Activated CD4-positive, alpha-beta T cell treated with anti-CD3 and anti-CD28 coated beads, Interleukin-2, Interleukin-4, amounts not matched to agents 100 ng/mL and 50 ng/mL, durations not matched to agents 16 hours and 8 hours (primary cell): ENCODE measurements around the gene PERM1.
"Not testable (repeated sequence)": the region's sequence is repeated elsewhere in the genome, so short reads cannot be mapped to it uniquely, and the experiment has no call there.

Experiments used
- DNase-seq: peaks from one replicate; pipeline ENCODE4 v3.0.0-alpha.2; 2020; ENCODE audit warnings: low spot score

Gene PERM1

GRCh38 chr1:981955-982558 lies at the start of gene PERM1:
PERM1 (minus strand) TSS chr1:982093; CDS start chr1:981029, 1,064 bp downstream.
- DNase-seq, result no peak

- DNase-seq, result not testable (repeated sequence)
These were observed 49.2 kb upstream of the PERM1 start for GRCh38 chr1:1030867-1031658.

DNA sequence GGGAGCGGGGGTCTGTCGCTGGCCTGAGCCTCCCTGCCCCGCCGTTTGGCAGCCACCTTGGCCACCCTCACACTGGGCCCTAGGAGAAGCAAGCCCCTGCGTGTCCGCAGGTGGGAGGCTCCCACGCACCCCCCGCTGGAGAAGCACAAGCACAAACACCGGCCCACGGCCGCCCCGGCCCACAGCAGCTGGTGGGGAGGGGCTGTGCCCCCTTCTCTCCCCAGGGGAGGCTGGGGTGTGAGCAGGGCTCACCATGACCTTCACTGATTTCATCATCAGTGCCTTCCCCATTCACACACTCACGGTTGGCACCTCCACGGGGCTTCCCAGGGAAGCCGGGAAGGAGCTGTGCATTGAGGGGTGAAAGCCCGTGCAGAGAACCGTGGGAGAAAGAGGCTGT lies 45.9 kb upstream of the PERM1 start:
- DNase-seq, result no peak

DNA sequence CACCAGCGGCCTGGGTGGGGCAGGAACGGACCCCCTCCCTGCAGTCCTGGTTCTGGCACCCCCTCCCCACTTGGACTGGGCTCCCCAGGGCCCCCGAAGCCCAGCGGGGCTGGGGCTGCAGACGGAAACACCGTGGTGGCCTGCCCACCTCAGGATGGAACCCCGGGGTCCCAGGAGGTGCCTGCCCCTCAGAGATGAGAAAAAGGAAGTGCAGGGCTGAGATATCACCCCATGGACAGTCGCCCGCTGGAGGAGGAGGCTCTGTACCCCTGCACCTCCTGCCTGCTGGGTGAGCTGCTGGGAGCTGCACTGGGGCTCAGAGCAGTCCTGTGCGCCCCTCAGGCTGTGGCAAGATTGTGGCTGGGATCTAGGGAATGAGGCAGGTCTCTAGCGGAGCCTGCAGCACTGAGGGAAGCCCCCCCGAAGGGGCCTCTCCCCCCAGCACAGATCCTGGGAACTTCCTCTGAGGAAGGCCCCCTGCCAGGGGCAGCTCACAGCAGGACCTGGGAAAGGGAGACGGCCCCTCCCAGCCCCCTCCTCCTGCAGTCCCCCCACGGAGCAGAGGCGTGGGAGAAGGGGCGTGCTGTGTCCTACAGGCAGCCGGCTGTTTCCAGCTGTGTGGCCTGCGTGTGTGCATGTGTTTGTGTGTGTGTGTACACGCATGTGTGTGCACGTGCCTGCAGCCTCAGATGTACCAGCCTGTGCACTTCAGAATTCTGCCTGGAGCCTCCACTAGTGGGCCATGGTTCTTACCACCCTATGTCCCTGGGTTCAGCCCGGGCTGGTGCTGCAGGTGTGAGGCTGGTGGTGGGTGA lies 44.9 kb upstream of the PERM1 start:
- no peak for DNase-seq

GRCh38 chr1:1025730-1026129 lies 43.8 kb upstream of the PERM1 start:
- no peak for DNase-seq

GRCh38 chr1:1024771-1025699 lies 43.1 kb upstream of the PERM1 start:
- DNase-seq, result no peak

DNA sequence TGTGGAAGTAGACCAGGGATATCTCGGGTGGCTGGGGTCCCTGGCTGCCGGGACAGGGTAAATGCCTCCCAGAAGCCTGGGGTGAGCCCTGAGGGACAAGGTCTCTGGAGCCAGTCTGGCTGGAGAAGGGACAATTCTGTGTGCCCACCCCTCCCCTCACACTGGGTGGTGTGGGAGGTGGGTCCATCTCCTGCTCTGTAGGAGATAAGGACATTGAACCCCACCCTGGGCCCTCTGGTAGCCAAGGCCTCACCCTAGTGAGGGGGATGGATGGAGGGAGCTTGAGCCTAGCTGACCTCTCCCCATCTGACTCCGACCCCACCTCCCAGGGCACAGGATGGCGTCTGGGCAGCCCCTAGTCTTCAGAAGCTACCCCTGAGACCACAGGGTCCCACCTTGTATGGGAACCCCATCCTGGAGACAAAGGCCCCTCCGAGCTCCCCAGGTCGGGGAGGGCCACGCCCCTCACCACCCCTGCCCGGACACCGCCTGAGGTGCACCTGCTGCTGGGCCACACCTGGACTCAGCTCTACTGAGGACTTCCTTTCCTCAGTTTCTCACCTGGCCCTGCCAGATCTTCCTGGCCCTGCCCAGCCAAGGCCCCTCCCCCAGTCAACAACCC lies 42.4 kb upstream of the PERM1 start:
- DNase-seq, result no peak

DNA sequence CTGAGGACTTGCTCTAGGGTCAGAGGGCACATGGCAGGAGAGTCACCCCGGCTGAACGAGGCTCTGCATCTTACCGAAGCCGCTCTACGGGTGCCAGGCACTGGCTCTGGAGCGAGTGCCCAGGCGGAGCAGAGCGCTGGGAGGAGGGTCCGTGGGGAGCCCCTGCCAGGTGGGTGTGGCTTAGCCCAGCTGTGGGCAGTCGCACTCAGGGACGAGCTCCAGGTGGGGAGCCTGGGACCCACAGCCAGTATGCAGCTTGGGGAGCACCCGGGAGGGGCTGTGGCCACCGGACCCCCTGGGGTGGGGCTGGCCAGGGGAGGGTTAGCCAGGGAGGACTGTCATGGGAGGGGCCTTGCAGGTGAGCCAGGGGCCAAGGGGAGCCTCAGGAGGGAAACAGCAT lies 41.8 kb upstream of the PERM1 start:
- DNase-seq, result no peak

DNA sequence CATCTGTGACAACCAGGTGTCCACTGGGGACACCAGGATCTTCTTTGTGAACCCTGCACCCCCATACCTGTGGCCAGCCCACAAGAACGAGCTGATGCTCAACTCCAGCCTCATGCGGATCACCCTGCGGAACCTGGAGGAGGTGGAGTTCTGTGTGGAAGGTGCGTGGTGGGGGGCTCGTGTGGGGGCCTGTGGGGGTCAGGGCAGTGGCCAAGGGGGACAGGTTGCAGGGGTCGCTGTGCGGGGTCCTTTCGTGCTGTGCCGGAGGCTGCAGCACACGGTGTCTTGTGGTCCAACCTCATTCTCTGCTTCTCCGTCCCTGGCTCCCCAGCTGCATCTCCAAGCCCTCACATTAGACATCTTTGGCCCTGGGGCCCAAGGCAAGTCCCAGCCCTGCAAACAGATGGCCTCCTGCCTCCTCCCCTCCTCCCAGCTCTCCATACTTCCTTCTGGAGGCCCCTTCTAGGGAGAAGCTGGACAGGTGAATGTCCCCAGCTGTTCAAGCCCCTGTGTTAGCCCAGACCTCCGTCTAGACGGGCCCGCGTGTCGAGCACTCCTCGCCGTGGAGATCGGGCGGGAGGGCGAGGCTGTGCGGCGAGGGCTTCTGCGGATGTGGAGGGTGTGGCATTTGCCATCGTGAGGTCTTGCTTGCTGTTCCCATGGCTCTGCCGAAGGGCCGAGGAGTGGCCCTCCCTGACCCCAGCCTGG lies 40.6 kb upstream of the PERM1 start:
- no peak for DNase-seq

DNA sequence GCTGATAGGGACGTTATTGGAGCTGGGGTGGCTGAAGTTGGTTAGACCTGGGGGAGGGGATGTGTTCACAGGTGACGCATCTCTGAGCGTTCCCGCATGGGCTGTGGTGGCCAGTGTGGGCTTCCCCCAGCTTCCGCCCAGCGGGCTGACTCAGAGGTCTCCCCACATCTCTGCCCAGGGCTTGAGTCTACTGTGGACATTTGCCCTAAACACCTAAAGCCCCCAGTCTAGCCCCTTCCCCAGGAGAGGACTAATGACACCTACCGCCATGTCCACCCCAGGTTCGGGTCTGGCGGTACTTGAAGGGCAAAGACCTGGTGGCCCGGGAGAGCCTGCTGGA lies 40.0 kb upstream of the PERM1 start:
- no peak for DNase-seq

- no peak for DNase-seq
These were observed 39.4 kb upstream of the PERM1 start for GRCh38 chr1:1021010-1021919.

- DNase-seq, result no peak
These were observed 38.6 kb upstream of the PERM1 start for GRCh38 chr1:1020415-1021009.

DNA sequence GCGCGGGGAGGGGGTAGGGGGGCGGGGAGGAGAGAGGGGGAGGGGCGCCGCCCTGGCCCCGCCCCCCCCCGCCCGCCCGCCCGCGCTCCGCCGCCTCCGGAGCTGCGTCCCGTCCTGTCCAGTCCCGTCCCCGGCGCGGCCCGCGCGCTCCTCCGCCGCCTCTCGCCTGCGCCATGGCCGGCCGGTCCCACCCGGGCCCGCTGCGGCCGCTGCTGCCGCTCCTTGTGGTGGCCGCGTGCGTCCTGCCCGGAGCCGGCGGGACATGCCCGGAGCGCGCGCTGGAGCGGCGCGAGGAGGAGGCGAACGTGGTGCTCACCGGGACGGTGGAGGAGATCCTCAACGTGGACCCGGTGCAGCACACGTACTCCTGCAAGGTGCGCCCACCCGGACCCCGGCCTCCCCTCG lies 38.1 kb upstream of the PERM1 start, which contains the start of gene AGRN:
Gene AGRN (plus strand): TSS at position 121 of the 405 bp plus-strand sequence. CDS start 53 bp downstream, at position 174.
- DNase-seq, result no peak

DNA sequence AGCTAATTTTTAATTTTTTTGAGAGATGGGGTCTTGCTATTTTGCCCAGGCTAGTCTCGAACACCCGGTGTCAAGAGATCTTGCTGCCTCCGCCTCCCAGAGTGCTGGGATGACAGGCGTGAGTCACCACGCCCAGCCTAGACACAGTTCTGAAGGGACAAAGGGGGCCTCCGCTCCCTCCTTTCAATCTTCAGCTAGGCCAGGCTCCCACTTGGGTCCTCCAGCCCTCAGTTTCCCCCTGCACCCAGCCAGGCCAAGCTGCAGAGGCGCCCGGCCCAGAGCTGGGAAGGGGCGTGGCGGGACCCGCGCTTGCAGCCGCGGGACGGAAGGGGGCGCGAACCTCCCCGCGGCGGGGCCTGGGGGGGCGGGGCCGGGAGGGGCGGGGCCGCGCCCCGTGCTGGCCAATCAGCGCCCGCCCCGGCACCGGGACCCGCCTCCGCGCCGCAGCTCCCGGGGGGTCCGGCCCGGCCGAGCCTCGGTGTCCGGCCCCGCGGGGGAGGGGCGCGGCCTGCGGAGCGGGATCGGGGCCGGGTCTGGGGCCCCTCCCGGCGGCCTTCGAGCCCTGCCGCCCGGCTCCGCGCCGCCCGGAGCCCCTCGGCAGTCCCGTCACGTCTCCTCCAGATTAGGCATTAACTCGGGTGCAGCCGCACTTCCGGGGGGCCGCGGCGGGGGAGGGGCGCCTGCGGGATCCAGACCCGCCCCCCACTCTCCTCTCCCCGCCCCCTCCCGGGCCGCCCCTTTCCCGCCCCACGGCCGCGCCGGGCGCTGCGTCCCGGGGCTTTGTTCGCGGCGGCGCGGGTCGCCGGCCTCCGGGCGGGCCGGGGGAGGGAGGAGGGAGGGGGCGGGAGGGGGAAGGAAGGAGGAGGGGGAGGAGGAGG lies 37.5 kb upstream of the PERM1 start:
- DNase-seq, result peak; percentile 78

DNA sequence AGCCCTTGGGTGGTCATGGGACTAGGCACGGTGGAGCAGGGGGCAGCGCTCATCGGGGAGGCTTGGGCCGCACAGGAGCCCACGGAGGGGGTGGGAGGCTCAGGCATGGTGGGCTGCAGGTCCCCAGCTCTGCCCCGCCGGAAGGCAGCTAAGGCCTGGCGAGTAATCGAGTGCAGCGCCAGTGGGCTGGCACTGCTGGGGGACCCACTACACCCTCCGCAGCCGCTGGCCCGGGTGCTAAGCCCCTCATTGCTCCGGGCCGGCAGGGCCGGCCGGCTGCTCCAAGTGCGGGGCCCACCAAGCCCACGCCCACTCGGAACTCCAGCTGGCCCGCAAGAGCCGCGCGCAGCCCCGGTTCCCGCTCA lies 36.4 kb upstream of the PERM1 start:
- DNase-seq, result not testable (repeated sequence)

- not testable (repeated sequence) for DNase-seq
These were observed 35.8 kb upstream of the PERM1 start for GRCh38 chr1:1017397-1018320.
